Measurements from ENCODE around the gene KAT7. TPM values are rescaled to one million over a fixed set of nuclear protein-coding genes. Genes with fewer than 3 reads are reported as not detected.

KAT7 gene
- total RNA-seq, 4 donors from 2014 or later: 39.3 to 71.0 (median 51.7) TPM

GRCh38 chr17:49862781-49863331 is 74.4 kb downstream of the KAT7 start:
- H3K4me3 ChIP-seq (ENCODE audit: low read depth, poor library complexity, severe bottlenecking): no peak overlapping the region
- WGBS, 2 donors: 38 to 46% methylated on average over 16 of the region's 17 CpGs
- intact Hi-C loops (cut with DNase I; ENCODE audit: low total_unique reads): no loop called here
- no peak for TF ChIP-seq POLR2A (IDR thresholded peaks at IDR 0.05)
- no peak for TF ChIP-seq CTCF (IDR thresholded peaks at IDR 0.05)
- no peak for DNase-seq (ENCODE audit: low spot score in 2 of 2)

GRCh38 chr17:49866019-49866380 is 77.5 kb downstream of the KAT7 start:
- TF ChIP-seq CTCF (IDR thresholded peaks at IDR 0.05) (no peak), POLR2A (IDR thresholded peaks at IDR 0.05) (no peak)
- 47 to 63% methylated on average over 1 of the region's 1 CpG for WGBS, 2 donors
- no peak overlapping the region for H3K4me3 ChIP-seq (ENCODE audit: low read depth, poor library complexity, severe bottlenecking)
- intact Hi-C loops (cut with DNase I; ENCODE audit: low total_unique reads): loop anchor here (5.0 kb wide), 1 partner anchor 131 kb away; the partner anchor contains the start of gene DLX3
- no peak for DNase-seq (ENCODE audit: low spot score in 2 of 2)

- H3K4me3 ChIP-seq (ENCODE audit: low read depth, poor library complexity, severe bottlenecking): no peak overlapping the region
- no peak for DNase-seq (ENCODE audit: low spot score in 2 of 2)
- TF ChIP-seq POLR2A (IDR thresholded peaks at IDR 0.05) (no peak), CTCF (IDR thresholded peaks at IDR 0.05) (no peak)
- 73 to 98% methylated on average over 3 of the region's 3 CpGs for WGBS, 2 donors
- intact Hi-C loops (cut with DNase I; ENCODE audit: low total_unique reads): loop anchor here (5.0 kb wide), 1 partner anchor 130 kb away; the partner anchor contains the start of gene DLX3
Observed at GRCh38 chr17:49866882-49867413, 78.5 kb downstream of the KAT7 start.

- TF ChIP-seq CTCF (IDR thresholded peaks at IDR 0.05) (no peak), POLR2A (IDR thresholded peaks at IDR 0.05) (no peak)
- no peak overlapping the region for H3K4me3 ChIP-seq (ENCODE audit: low read depth, poor library complexity, severe bottlenecking)
- intact Hi-C loops (cut with DNase I; ENCODE audit: low total_unique reads): loop anchor here (5.0 kb wide), 1 partner anchor 128 kb away; the partner anchor contains the start of gene DLX3
- 43% methylated on average over 1 of the region's 1 CpG for WGBS, 2 donors
- DNase-seq (ENCODE audit: low spot score in 2 of 2): no peak
Observed at GRCh38 chr17:49869038-49869374, 80.5 kb downstream of the KAT7 start.

- TF ChIP-seq CTCF (IDR thresholded peaks at IDR 0.05) (no peak), POLR2A (IDR thresholded peaks at IDR 0.05) (no peak)
- no peak overlapping the region for H3K4me3 ChIP-seq (ENCODE audit: low read depth, poor library complexity, severe bottlenecking)
- 84% methylated on average over 11 of the region's 11 CpGs for WGBS, 2 donors
- DNase-seq (ENCODE audit: low spot score in 2 of 2): no peak
- intact Hi-C loops (cut with DNase I; ENCODE audit: low total_unique reads): no loop called here
Observed at GRCh38 chr17:49870298-49870697, 81.8 kb downstream of the KAT7 start.

GRCh38 chr17:49871211-49871610 is 82.7 kb downstream of the KAT7 start:
- TF ChIP-seq POLR2A (IDR thresholded peaks at IDR 0.05): no peak
- no peak for TF ChIP-seq CTCF (IDR thresholded peaks at IDR 0.05)
- no peak overlapping the region for H3K4me3 ChIP-seq (ENCODE audit: low read depth, poor library complexity, severe bottlenecking)
- intact Hi-C loops (cut with DNase I; ENCODE audit: low total_unique reads): no loop called here
- no peak for DNase-seq (ENCODE audit: low spot score in 2 of 2)
- 55 to 58% methylated on average over 7 of the region's 7 CpGs for WGBS, 2 donors

Data from lower leg skin (tissue), 4 donors.